Stimulated activated CD8-positive, alpha-beta memory T cell treated with anti-CD3 and anti-CD28 coated beads, Interleukin-7, amount 100 ng/mL, for 24 hours (primary cell): Measurements from ENCODE around the gene PWWP2B.

Experiments
- DNase-seq: peaks from one replicate; pipeline ENCODE4 v3.0.0-alpha.2; 2020; ENCODE audit warnings: low read depth

Gene PWWP2B

GRCh38 chr10:132447446-132448247 lies 50.6 kb downstream of the PWWP2B start:
- peak; percentile 48 for DNase-seq

- DNase-seq: no peak
Measured at GRCh38 chr10:132448248-132448731, 51.3 kb downstream of the PWWP2B start.

DNA sequence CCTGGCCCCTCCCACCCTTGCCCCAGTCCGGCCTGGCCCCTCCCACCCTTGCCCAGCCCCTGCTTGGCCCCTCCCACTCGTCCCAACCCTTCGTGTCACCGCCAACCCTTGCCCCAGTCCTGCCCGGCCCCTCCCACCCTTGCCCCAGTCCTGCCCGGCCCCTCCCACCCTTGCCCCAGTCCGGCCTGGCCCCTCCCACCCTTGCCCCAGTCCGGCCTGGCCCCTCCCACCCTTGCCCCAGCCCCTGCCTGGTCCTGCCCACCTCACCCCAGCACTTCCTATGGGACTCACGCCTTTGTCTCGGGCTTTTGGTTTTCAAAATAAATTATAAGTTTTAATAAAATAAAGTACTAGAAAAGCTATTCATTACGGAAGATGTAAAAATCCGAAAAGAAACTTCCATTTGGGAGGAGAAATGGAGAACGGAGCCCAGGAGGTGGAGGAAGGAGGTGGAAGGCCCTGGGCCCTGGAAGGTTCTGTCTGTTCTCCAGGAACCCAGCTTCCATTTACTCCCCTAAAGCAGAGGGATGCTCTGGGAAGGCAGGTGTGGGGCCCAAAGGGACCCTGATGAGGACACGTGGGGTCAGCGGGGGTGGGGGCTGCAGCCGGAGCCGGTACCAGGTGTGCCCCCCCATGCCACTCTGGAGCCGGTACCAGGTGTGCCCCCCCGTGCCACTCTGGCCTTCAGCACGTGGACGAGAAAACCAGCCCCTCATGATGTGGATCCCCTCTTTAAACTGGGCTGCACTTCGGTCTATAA lies 52.2 kb downstream of the PWWP2B start:
- DNase-seq: no peak

DNA sequence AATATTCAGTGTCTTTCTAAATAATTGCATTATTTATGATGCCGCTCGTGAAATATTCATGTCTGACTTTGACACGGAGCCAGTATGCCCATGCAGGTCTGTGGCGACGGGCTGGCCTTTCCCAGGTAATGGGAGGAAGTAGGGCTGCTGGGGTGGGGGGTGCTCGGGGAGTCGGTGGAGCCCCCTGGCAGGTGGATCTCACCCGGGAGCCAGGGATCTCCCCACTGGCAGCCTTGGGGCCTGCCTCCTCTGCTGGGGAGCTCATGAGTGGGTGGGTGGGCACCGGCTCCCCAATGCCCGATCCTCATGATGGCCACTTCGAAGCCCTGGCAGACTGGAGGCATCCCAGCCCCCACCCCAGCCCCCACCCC lies 52.8 kb downstream of the PWWP2B start:
- no peak for DNase-seq

- DNase-seq: no peak
Measured at GRCh38 chr10:132450466-132450824, 53.4 kb downstream of the PWWP2B start.

GRCh38 chr10:132450825-132451505 lies 54.0 kb downstream of the PWWP2B start:
- DNase-seq: no peak

GRCh38 chr10:132451506-132452215 lies 54.7 kb downstream of the PWWP2B start:
- no peak for DNase-seq

DNA sequence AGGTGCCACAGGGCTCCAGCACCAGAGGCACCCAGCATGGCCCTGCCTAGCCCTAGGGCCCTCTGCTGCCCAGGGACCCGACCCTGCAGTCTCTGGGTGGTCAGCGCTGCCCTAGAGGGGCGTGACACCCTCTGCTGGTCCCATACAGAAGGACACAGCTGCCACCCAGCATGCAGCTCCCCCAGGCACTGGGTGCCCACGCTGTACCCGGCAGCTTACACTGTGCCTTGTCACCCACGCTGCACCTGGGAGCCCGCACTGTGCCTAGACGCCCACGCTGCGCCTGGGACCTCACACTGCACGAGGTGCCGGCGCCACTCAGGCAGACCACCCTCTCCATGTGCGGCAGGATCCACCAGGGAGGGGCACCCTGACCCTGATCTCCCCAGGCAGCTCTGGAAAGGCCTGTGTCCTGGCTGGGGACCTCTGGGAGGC lies 55.2 kb downstream of the PWWP2B start:
- DNase-seq: no peak

DNA sequence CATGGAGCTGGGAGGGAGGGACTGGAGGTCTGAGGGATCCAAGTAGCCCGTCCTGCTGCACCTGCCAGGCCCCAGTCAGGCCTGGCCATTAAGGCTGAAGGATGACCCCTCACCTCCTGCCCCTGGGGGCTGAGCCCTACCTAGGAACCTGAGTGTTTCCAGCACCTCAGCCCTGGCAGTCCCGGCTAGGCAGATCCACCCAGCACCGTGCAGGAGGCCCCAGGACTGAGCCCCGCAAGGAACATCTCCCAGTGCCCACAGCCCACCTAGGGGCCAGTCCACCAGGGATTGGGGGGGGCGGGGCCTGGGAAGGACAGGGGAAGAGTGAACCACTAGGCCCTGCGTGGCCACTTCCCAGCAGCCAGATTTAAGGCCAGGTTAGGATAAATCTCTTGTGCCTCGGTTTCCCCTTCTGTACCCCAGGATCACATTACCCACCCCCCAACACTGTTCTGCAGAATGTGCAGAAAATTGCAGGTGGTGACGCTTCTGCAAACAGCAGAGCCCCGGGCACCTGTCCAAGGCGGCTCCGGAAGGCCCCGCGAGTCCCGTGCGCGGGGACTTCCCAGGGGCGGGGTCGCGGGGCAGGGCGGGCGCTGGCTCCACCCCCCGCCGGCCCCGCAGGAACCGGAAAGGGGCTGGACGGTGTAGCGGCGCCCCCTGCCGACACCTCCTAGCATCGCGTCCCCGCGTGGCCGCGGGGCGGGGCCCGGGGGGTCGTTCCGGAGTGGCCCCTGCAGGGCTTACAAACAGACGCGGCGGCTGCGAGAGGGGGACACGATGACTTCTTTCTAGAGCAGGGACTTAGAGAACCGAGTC lies 55.9 kb downstream of the PWWP2B start:
- DNase-seq: peak; percentile 78

DNA sequence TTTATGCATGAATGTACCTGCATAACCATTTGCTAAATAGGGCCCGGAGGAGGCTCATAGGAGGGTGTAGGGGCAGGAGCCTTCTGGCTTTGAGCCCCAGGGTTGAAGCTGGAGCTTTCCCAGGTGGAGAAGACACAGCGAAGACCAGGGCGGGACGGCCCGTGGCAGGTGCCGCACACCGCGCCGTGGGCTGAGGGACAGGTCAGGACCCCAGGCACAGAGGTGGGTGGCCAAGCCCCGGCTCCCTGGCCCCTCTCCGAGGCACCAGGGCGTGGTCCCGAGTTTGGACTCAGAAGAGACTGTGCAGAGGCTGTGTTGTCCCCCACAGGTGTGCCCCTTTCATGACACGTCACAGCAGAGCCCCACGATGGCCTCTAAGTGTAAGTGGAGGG lies 56.5 kb downstream of the PWWP2B start:
- no peak for DNase-seq

DNA sequence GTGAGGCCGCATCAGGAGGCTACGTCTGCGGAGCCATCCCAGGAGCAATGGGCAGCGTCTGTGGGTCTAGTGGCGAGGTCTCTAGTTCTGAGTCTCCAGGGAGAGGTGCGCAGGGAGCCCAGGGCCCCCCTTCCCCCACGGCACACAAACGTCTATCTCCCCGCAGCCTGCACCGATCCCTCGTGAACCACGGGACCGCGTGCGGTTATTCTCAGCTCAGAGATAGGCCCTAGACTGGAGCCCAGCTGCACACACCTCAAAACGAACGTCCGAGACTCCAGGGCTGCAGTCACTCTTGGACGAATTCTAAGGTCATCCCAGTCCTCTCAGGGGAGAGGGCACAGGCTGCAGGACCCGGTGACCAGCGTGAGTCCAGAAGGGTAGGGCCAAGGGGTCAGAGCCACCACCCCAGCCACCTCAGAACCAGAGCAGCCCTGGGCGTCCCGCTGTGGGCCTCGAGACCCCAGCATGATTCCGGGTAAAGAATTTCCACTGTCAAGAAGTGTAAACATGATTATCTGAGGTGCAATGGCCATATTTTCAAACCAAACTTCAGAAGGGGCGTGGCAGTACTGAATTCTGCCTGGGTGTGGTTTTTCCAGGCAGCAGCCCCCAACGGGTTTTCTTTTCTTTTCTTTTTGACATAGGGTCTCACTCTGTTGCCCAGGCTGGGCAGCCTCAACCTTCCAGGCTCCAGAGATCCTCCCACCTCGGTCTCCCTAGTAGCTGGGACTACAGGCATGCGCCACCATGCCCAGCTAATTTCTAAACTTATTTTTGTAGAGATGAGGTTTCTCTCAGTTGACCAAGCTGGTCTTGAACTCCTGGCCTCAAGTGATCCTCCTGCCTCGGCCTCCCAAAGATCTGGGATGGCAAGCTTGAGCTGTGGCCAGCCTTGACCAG lies 57.5 kb downstream of the PWWP2B start:
- DNase-seq: no peak

GRCh38 chr10:132455441-132455971 lies 58.5 kb downstream of the PWWP2B start:
- DNase-seq: no peak

DNA sequence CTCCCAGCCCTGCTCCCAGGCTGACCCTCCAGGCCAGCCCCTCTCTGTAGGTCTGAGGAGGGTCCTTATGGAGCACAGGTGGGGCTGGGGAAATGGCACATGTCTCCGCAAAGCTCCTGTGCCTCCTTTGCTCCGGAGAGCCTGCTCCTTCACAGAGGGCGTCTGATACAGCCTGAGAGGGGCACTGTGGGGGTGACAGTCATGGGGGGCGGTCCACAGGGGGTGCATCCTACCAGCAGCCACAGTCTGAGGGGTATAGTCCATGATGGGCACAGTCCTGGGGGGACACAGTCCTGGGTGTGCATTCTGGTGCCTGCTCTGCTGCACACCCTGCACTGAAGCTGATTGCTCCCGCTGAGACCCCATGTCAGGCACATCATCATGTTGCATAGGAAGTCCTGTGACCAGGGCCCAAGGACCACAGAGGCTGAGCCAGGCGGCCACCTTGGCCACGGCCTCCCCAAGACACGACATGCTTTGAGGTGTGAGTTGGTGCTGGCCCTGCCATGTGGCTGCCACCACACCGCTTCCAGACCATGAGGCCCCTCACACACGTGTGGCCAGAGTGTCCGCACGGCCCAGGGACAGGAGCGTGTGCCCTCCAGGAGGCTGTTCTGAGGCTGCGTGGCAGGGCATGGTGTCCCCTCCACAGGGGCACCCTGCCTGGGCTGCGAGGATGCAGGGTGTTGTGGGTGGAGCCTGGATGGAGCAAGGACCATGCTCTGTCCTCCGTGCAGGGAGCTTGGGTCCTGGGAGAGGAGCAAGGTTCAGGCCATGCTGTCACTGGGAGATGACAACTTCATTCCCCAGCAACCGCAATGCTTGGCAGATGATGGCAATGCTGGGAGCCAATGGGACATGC lies 59.2 kb downstream of the PWWP2B start:
- no peak for DNase-seq

DNA sequence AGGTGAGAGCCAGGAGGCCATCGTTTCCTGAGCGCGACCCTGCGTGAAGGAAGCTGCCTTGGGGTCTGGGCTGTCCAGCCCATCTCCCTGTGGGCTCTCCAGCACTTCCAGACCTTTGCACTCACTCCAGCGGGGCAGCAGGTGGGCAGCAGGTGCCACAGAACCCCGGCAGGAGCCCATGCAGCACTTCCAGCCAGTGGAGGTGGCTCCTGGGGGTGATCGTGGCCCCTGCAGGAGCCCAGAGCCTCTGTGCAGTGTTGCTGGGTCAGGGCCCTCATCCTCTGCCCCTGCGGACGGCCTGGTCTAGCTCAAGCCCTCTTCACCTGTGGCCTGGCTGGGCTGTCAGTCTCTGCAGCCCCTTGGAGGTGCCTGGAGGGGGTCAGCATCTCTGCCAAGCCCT lies 59.9 kb downstream of the PWWP2B start:
- no peak for DNase-seq

DNA sequence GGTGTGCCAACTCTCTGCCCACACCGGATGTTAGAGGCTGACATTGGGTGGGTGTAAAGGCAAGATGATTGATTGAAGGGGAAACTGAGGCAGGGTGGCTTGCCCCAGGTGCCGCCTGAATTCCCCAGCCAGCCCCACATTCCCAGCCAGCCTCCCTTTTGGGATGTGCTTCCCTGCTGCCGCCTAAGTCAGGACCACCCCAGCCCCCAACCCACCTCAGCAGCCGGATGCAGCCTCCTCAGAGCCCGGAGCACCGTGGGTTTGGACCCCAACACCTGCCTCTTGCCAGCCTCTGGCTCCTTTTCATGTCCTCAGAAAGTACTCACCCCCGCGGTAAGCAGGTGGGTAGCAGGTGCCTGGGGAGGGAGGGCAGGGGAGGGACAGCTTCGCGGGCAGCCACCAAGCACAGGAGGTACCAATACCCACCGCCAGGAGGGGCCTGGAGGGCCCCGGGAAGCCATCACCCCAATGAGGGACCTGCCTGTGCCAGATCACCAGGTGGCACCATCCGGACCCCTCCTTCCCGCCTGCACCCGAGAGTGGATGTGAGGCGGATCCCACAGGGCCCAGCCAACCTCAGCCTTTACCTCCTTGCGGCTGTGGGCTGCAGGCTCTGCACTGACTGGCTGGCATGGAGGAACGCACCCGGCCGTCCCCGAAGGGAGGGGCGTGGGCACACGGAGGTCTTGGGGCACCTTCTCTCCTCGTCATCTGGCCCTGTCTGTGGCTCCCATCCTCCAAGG lies 60.5 kb downstream of the PWWP2B start:
- DNase-seq: no peak

- no peak for DNase-seq
Measured at GRCh38 chr10:132458071-132458585, 61.1 kb downstream of the PWWP2B start.

GRCh38 chr10:132458586-132459300 lies 61.7 kb downstream of the PWWP2B start:
- DNase-seq: no peak
